Measurements from ENCODE around the gene SLC1A7. TPM values are rescaled to one million over a fixed set of nuclear protein-coding genes. Genes with fewer than 3 reads are reported as not detected.

Gene SLC1A7
- total and polyA plus RNA-seq, 4 donors: 0.16 to 1.4 (median 0.25) TPM; not detected in 1

DNA sequence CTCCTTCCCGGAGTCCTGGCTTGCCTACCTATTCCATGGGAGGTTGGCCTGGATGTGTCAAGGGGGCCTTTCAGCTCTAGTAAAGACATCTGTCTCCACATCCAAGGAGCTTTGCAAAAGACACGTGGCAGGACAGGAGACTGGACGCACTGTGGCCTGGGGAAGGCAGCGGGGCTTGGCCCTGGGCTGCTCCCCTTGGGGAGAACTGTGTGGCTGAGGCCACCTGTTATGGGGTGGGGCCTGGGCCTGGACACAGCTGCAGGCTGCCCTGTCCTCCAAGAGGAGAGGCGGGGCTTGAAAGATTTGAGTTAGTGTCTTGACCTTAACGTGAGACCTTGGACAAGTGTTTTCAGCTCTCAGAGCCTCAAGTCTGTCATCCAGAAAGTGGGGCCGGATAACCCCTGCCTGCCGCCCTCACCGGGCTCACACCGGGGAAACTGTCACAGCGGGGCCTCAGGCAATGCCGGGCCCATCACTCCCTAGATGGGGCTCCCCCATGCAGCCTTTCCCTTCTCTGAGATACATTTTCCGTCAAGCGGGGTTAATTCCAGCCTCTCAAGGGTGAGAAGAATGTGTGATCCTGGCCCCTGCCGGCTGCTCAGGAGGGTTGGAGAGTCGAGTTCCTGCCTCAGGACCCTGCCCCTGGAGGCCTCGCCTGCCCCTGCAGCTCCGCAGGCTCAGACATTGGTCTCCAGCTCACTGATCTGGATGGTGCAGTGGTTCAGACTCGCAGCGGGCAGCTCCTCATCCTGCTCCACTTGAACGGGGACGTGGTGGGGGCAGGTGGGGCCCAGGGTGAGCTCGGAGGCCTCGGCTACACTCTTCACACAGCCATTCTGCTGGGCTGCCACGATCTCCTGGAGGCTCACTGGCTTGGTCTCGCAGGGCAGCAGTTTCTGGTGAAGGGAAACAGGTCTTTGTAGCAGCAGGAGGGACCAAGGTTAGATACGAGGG is 54.8 kb downstream of the SLC1A7 start:
- H3K4me1 ChIP-seq (ENCODE audit: control insufficient read depth in 1 of 2, insufficient read depth in 2 of 2, low read length in 2 of 2): no peaks in the 10 kb centered on the region
- H3K27ac ChIP-seq (ENCODE audit: low read depth in 1 of 2, low read length in 2 of 2): no peak overlapping the region
- intact Hi-C loops (cut with DNase I): no loop called here
- no peak for ATAC-seq (ENCODE audit: low FRiP score)
- 93% methylated on average over 27 of the region's 27 CpGs for WGBS, 2 donors
- no peaks in the 10 kb centered on the region for H3K9me3 ChIP-seq (ENCODE audit: control insufficient read depth, low read length)
- DNase-seq: no peak
- H3K36me3 ChIP-seq (ENCODE audit: control insufficient read depth in 1 of 2, insufficient read depth in 2 of 2, low read length in 1 of 2): no peaks in the 10 kb centered on the region
- H3K27me3 ChIP-seq (ENCODE audit: control insufficient read depth in 1 of 2, insufficient read depth in 2 of 2, low read length in 1 of 2): no peaks in the 10 kb centered on the region
- no peak overlapping the region for H3K4me3 ChIP-seq (ENCODE audit: low read length in 2 of 2)

GRCh38 chr1:53086491-53087070 is 55.9 kb downstream of the SLC1A7 start:
- no peaks in the 10 kb centered on the region for H3K27me3 ChIP-seq (ENCODE audit: control insufficient read depth in 1 of 2, insufficient read depth in 2 of 2, low read length in 1 of 2)
- H3K36me3 ChIP-seq (ENCODE audit: control insufficient read depth in 1 of 2, insufficient read depth in 2 of 2, low read length in 1 of 2): no peaks in the 10 kb centered on the region
- intact Hi-C loops (cut with DNase I): no loop called here
- no peak overlapping the region for H3K27ac ChIP-seq (ENCODE audit: low read depth in 1 of 2, low read length in 2 of 2)
- 75 to 76% methylated on average over 4 of the region's 4 CpGs for WGBS, 2 donors
- no peaks in the 10 kb centered on the region for H3K4me1 ChIP-seq (ENCODE audit: control insufficient read depth in 1 of 2, insufficient read depth in 2 of 2, low read length in 2 of 2)
- no peak overlapping the region for H3K4me3 ChIP-seq (ENCODE audit: low read length in 2 of 2)
- no peak for ATAC-seq (ENCODE audit: low FRiP score)
- no peak for DNase-seq
- H3K9me3 ChIP-seq (ENCODE audit: control insufficient read depth, low read length): no peaks in the 10 kb centered on the region

DNA sequence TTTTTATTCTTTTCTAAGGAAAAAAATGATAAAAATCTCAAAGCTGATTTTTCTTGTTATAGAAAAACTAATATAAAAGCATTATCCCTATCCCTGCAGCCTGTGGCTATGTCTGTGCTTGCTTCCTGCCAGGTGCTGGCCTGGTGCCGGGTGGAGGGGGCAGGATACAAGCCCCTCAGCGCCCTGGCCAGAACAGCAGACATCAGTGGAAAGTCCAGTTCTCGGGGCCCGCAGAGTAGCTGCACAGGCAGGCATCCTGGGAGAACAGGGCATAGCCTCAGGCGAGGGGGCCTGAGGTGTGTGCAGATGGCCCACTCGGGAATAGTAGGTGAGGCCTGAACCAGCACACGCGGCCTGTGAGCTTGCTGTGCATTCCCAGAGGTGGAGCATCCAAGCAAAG is 57.0 kb downstream of the SLC1A7 start:
- 88 to 94% methylated on average over 8 of the region's 8 CpGs for WGBS, 2 donors
- Histone ChIP-seq H3K4me1 (ENCODE audit: control insufficient read depth in 1 of 2, insufficient read depth in 2 of 2, low read length in 2 of 2) (no peaks in the 10 kb centered on the region), H3K9me3 (ENCODE audit: control insufficient read depth, low read length) (no peaks in the 10 kb centered on the region), H3K4me3 (ENCODE audit: low read length in 2 of 2) (no peak overlapping the region), H3K27ac (ENCODE audit: low read depth in 1 of 2, low read length in 2 of 2) (no peak overlapping the region), H3K27me3 (ENCODE audit: control insufficient read depth in 1 of 2, insufficient read depth in 2 of 2, low read length in 1 of 2) (no peaks in the 10 kb centered on the region), H3K36me3 (ENCODE audit: control insufficient read depth in 1 of 2, insufficient read depth in 2 of 2, low read length in 1 of 2) (no peaks in the 10 kb centered on the region)
- intact Hi-C loops (cut with DNase I): no loop called here
- DNase-seq: no peak
- no peak for ATAC-seq (ENCODE audit: low FRiP score)

DNA sequence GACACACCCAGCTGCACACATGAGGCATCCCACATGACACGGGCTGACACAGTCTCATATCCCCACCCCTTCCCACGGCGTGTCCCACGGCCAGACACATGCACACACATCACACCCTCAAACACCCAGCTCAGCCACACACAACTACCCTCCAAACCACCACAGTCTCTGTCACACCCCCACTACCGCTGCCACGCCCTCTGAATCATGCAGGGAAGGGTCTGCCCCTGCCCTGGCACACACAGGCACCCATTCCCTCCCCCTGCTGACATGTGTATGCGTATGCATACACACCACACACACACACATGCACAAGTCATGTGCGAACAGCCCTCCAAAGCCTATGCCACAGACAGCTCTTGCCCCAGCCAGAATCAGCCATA is 57.9 kb downstream of the SLC1A7 start:
- H3K4me3 ChIP-seq (ENCODE audit: low read length in 2 of 2): no peak overlapping the region
- no peaks in the 10 kb centered on the region for H3K9me3 ChIP-seq (ENCODE audit: control insufficient read depth, low read length)
- no peak overlapping the region for H3K27ac ChIP-seq (ENCODE audit: low read depth in 1 of 2, low read length in 2 of 2)
- WGBS, 2 donors: 93 to 95% methylated on average over 8 of the region's 8 CpGs
- H3K36me3 ChIP-seq (ENCODE audit: control insufficient read depth in 1 of 2, insufficient read depth in 2 of 2, low read length in 1 of 2): no peaks in the 10 kb centered on the region
- DNase-seq (no peak), ATAC-seq (ENCODE audit: low FRiP score) (no peak)
- H3K4me1 ChIP-seq (ENCODE audit: control insufficient read depth in 1 of 2, insufficient read depth in 2 of 2, low read length in 2 of 2): no peaks in the 10 kb centered on the region
- intact Hi-C loops (cut with DNase I): no loop called here
- no peaks in the 10 kb centered on the region for H3K27me3 ChIP-seq (ENCODE audit: control insufficient read depth in 1 of 2, insufficient read depth in 2 of 2, low read length in 1 of 2)

DNA sequence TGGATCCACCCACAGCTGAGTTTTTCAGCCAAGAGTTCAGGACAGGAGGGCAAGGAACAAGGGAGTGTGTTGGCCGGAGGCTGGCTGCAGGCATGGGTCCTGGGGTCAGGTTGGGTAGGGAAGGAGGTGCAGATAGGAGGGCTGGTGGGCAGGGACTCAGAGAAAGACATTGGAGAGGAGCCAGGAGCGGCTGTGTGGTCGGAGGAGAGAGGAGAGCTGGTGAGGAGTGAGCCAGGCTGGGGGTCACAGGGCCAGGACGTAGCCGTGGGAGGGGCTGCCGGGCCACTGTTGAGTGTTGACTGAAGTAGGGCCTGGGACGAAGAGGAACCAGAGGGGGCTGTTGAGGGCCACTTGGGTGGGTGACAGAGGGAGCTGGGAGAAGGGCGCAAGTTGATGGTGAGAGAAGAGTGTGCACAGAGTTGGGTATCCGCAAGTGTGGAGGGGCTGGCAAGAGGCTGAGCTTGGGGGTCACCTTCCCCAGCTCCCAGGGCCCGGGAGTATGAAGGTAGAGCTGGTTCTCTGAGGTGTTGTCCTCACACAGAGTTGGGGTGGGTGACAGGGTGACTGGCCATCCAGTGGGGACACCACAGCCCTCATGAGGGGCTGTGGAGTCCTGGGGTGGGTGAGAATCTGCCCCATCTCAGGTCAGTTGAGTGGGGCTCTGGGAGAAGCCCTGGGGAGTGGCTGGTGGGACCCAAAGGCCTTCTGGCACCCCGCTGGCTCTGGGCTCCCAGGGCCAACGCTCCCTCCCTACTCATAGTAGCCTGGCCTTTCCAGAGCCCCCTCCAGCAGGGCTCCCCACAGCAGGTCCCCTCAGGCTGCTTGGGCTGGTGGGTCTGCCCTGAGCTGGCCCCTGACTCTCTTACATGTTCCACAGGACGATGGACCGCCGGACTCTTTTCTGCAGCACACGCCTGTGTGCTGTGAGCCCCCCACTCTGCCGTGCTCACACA is 58.5 kb downstream of the SLC1A7 start:
- intact Hi-C loops (cut with DNase I): no loop called here
- ATAC-seq (ENCODE audit: low FRiP score) (no peak), DNase-seq (no peak)
- Histone ChIP-seq H3K27me3 (ENCODE audit: control insufficient read depth in 1 of 2, insufficient read depth in 2 of 2, low read length in 1 of 2) (no peaks in the 10 kb centered on the region), H3K4me3 (ENCODE audit: low read length in 2 of 2) (no peak overlapping the region), H3K4me1 (ENCODE audit: control insufficient read depth in 1 of 2, insufficient read depth in 2 of 2, low read length in 2 of 2) (no peaks in the 10 kb centered on the region), H3K27ac (ENCODE audit: low read depth in 1 of 2, low read length in 2 of 2) (no peak overlapping the region), H3K9me3 (ENCODE audit: control insufficient read depth, low read length) (no peaks in the 10 kb centered on the region), H3K36me3 (ENCODE audit: control insufficient read depth in 1 of 2, insufficient read depth in 2 of 2, low read length in 1 of 2) (no peaks in the 10 kb centered on the region)
- 81 to 84% methylated on average over 17 of the region's 17 CpGs for WGBS, 2 donors

- intact Hi-C loops (cut with DNase I): no loop called here
- Histone ChIP-seq H3K9me3 (ENCODE audit: control insufficient read depth, low read length) (no peaks in the 10 kb centered on the region), H3K27ac (ENCODE audit: low read depth in 1 of 2, low read length in 2 of 2) (no peak overlapping the region), H3K4me3 (ENCODE audit: low read length in 2 of 2) (no peak overlapping the region), H3K4me1 (ENCODE audit: control insufficient read depth in 1 of 2, insufficient read depth in 2 of 2, low read length in 2 of 2) (no peaks in the 10 kb centered on the region), H3K36me3 (ENCODE audit: control insufficient read depth in 1 of 2, insufficient read depth in 2 of 2, low read length in 1 of 2) (no peaks in the 10 kb centered on the region), H3K27me3 (ENCODE audit: control insufficient read depth in 1 of 2, insufficient read depth in 2 of 2, low read length in 1 of 2) (no peaks in the 10 kb centered on the region)
- WGBS, 2 donors: 84 to 86% methylated on average over 13 of the region's 13 CpGs
- ATAC-seq (ENCODE audit: low FRiP score): no peak
- no peak for DNase-seq
Observed at GRCh38 chr1:53082826-53083455, 59.5 kb downstream of the SLC1A7 start.

DNA sequence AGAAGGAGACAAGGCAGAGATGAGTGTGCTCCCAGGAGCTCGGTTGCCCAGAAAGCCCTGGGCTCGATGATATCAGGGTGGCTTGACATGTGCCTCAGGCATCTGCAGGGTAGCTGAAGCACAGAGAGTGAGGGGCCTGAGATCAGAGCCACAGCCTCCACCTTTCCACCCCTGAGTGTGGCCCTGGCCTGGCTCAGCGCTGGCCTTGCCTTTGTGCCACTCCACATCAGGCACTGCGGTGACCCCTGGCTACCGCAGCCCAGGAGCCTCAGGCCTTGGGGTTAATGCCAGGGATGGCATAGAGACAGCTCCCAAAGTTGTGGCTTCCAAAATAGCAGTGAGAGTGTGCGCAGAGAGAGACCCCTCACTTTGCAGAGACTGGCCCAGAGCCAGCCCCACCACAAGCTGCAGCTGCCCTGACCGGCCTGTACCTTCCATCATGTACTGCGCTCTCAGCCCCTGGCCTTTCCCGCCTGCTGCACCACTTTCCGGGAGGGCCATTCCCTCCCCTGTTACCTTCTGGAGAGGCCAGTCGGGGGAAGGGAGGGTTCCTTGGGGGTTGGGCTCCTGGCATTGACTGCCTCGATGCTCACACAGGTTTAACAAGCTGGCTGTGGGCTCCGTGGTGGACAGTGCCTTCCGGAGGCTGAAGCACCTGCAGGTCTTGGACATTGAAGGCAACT is 60.9 kb downstream of the SLC1A7 start:
- intact Hi-C loops (cut with DNase I): no loop called here
- H3K4me3 ChIP-seq (ENCODE audit: low read length in 2 of 2): no peak overlapping the region
- peak in 1 of 2 donors; percentile 62 for DNase-seq
- H3K4me1 ChIP-seq (ENCODE audit: control insufficient read depth in 1 of 2, insufficient read depth in 2 of 2, low read length in 2 of 2): no peaks in the 10 kb centered on the region
- 83 to 87% methylated on average over 14 of the region's 14 CpGs for WGBS, 2 donors
- H3K9me3 ChIP-seq (ENCODE audit: control insufficient read depth, low read length): no peaks in the 10 kb centered on the region
- no peak overlapping the region for H3K27ac ChIP-seq (ENCODE audit: low read depth in 1 of 2, low read length in 2 of 2)
- H3K27me3 ChIP-seq (ENCODE audit: control insufficient read depth in 1 of 2, insufficient read depth in 2 of 2, low read length in 1 of 2): no peaks in the 10 kb centered on the region
- no peak for ATAC-seq (ENCODE audit: low FRiP score)
- H3K36me3 ChIP-seq (ENCODE audit: control insufficient read depth in 1 of 2, insufficient read depth in 2 of 2, low read length in 1 of 2): no peaks in the 10 kb centered on the region

DNA sequence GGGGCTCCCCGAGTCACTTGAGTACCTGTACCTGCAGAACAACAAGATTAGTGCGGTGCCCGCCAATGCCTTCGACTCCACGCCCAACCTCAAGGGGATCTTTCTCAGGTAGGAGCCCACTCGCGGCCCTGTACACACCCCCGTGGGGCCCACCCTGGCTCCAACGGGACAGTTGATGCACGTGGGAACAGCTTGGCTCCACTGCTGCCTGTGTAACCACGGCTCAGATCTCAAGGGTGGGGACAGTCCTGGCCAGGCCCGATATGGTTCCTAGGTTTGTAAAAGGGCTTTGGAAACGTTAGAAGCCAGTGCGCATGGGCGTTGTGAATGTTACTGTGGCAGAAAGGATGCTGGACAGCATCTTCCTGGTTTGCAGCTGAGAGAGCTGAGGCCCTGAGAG is 61.7 kb downstream of the SLC1A7 start:
- ATAC-seq (ENCODE audit: low FRiP score): no peak

More for the DNA sequence above, 61.7 kb downstream of the SLC1A7 start:
- Histone ChIP-seq H3K9me3 (ENCODE audit: control insufficient read depth, low read length) (no peaks in the 10 kb centered on the region), H3K4me3 (ENCODE audit: low read length in 2 of 2) (no peak overlapping the region), H3K36me3 (ENCODE audit: control insufficient read depth in 1 of 2, insufficient read depth in 2 of 2, low read length in 1 of 2) (no peaks in the 10 kb centered on the region), H3K27ac (ENCODE audit: low read depth in 1 of 2, low read length in 2 of 2) (no peak overlapping the region), H3K4me1 (ENCODE audit: control insufficient read depth in 1 of 2, insufficient read depth in 2 of 2, low read length in 2 of 2) (no peaks in the 10 kb centered on the region), H3K27me3 (ENCODE audit: control insufficient read depth in 1 of 2, insufficient read depth in 2 of 2, low read length in 1 of 2) (no peaks in the 10 kb centered on the region)
- WGBS, 2 donors: 85 to 86% methylated on average over 15 of the region's 15 CpGs
- DNase-seq: peak in 1 of 2 donors; percentile 73
- intact Hi-C loops (cut with DNase I): no loop called here

Data from aorta (tissue), 5 donors.